ENCODE data around the gene CPLANE1. TPM values are rescaled to one million over a fixed set of nuclear protein-coding genes. Genes with fewer than 3 reads are reported as not detected.

Gene CPLANE1
- total and polyA plus RNA-seq, 4 donors = 6.4 to 35.6 (median 15.6) TPM

DNA sequence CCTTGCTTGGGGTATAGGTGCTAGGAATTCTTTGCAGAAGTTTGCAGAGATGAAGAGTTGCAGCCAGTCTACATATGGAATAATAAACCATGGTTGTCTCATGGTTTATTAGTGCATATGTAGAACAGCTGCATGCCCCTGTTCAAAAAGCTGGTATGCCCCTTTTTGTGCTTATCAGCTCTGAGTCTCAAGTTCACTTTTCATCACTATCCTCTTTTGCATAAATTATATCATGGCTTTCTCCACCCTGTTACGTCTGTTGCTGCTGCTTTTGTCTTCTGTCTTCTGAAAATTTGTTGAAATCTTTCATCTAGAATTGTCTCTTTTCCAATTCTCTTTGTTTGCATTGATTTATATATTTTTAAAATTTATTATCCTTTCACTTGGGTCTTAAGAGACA is 172.0 kb downstream of the CPLANE1 start:
- Histone ChIP-seq H3K27ac (ENCODE audit: low read depth in 1 of 2, low read length in 2 of 2) (no peak overlapping the region), H3K4me3 (ENCODE audit: low read length in 2 of 2) (no peak overlapping the region), H3K36me3 (ENCODE audit: control insufficient read depth in 1 of 2, insufficient read depth in 2 of 2, low read length in 1 of 2) (peaks cover 0 to 2% of the 10 kb centered on the region in 2 donors), H3K27me3 (ENCODE audit: control insufficient read depth in 1 of 2, insufficient read depth in 2 of 2, low read length in 1 of 2) (no peaks in the 10 kb centered on the region), H3K4me1 (ENCODE audit: control insufficient read depth in 1 of 2, insufficient read depth in 2 of 2, low read length in 2 of 2) (peaks cover 0 to under 1% of the 10 kb centered on the region in 2 donors), H3K9me3 (ENCODE audit: control insufficient read depth, low read length) (no peaks in the 10 kb centered on the region)
- intact Hi-C loops (cut with DNase I) = no loop called here
- 77 to 90% methylated on average over 1 of the region's 1 CpG for WGBS, 2 donors
- DNase-seq = no peak
- no peak for ATAC-seq (ENCODE audit: low FRiP score)

DNA sequence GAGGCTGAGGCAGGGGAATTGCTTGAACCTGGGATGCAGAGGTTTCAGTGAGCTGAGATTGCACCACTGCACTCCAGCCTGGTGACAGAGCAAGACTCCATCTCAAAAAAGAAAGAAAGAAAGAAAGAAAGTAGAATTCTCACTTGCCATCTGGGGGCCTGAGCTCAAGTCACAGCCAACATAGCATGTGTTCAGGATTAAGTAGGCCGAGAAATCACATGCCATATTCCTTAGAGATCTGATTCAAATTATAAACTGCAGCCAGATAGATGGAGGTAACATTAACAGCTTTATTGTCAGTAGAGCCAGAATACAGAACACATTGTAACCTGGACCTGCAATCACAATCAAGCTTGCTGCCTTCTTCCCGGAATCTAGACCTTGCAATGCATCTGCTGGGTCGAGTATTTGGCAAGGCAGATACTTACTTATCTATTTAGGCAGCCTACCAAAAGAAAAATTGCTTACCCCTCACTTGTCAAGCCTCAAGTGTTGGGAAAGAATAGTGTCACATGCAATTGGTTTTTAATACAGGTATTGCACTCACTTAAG is 173.7 kb downstream of the CPLANE1 start:
- DNase-seq = no peak
- no peaks in the 10 kb centered on the region for H3K9me3 ChIP-seq (ENCODE audit: control insufficient read depth, low read length)
- peaks cover 0 to 2% of the 10 kb centered on the region in 2 donors for H3K36me3 ChIP-seq (ENCODE audit: control insufficient read depth in 1 of 2, insufficient read depth in 2 of 2, low read length in 1 of 2)
- H3K4me1 ChIP-seq (ENCODE audit: control insufficient read depth in 1 of 2, insufficient read depth in 2 of 2, low read length in 2 of 2) = peaks cover 0 to 2% of the 10 kb centered on the region in 2 donors
- no peak overlapping the region for H3K27ac ChIP-seq (ENCODE audit: low read depth in 1 of 2, low read length in 2 of 2)
- 71 to 77% methylated on average over 3 of the region's 3 CpGs for WGBS, 2 donors
- H3K27me3 ChIP-seq (ENCODE audit: control insufficient read depth in 1 of 2, insufficient read depth in 2 of 2, low read length in 1 of 2) = no peaks in the 10 kb centered on the region
- no peak for ATAC-seq (ENCODE audit: low FRiP score)
- intact Hi-C loops (cut with DNase I) = no loop called here
- no peak overlapping the region for H3K4me3 ChIP-seq (ENCODE audit: low read length in 2 of 2)

DNA sequence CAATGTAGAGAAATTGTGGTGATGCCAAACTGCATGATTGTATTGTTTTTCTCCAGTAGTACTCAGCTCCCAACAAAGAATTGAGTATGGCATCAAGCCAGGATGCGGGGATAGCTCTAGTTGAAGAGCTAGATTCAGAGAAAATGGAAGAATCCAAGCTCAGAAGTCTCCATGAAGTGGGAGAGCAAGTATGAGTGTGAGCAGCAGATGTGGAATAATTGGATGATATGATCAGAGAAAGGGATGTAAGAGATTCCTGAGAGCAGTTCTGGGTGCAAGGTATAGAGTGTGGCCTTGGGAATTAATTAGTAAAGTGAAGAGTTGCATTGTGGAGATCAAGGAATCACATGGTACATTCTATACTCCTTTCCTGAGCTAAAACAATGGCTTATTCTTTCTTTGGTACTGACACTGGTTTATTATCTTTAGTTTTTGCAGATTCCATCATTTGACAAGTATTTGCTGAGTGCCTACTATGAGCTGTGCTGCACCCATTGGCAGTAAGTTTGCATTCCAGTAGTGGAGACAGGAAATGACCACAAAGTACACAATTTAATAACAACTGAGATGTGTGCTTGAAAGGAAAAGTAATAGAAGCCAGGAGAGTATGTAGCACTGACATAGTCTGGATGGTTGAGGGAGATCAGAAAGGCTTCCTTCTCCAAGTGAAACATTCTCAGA is 177.1 kb downstream of the CPLANE1 start:
- Histone ChIP-seq H3K27me3 (ENCODE audit: control insufficient read depth in 1 of 2, insufficient read depth in 2 of 2, low read length in 1 of 2) (no peaks in the 10 kb centered on the region), H3K4me1 (ENCODE audit: control insufficient read depth in 1 of 2, insufficient read depth in 2 of 2, low read length in 2 of 2) (peaks cover 0 to 2% of the 10 kb centered on the region in 2 donors), H3K36me3 (ENCODE audit: control insufficient read depth in 1 of 2, insufficient read depth in 2 of 2, low read length in 1 of 2) (no peaks in the 10 kb centered on the region), H3K4me3 (ENCODE audit: low read length in 2 of 2) (no peak overlapping the region), H3K27ac (ENCODE audit: low read depth in 1 of 2, low read length in 2 of 2) (no peak overlapping the region), H3K9me3 (ENCODE audit: control insufficient read depth, low read length) (no peaks in the 10 kb centered on the region)
- ATAC-seq (ENCODE audit: low FRiP score) (no peak), DNase-seq (no peak)
- intact Hi-C loops (cut with DNase I) = no loop called here
- WGBS, 2 donors = 47 to 54% methylated on average over 1 of the region's 1 CpG

DNA sequence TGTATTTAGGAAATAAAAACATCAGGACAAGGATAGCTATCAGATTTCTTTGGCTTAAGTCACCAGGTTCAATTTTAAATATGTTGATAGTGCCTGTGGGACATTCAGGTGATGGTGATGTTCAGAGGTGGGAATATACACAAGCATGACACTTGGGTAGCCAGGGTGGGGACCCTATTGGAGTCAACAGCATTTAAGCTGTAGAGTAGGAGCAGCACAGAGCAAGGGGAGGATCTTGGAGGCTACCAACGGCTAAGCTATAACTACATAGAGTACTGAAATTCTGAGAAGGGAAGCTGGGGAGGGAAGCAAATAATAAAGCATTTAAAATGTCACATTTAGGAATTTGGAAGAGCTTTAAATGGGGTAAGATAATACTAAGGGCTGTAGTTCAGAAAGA is 177.7 kb downstream of the CPLANE1 start:
- ATAC-seq (ENCODE audit: low FRiP score) (no peak), DNase-seq (no peak)
- peaks cover 0 to 2% of the 10 kb centered on the region in 2 donors for H3K4me1 ChIP-seq (ENCODE audit: control insufficient read depth in 1 of 2, insufficient read depth in 2 of 2, low read length in 2 of 2)
- no peaks in the 10 kb centered on the region for H3K27me3 ChIP-seq (ENCODE audit: control insufficient read depth in 1 of 2, insufficient read depth in 2 of 2, low read length in 1 of 2)
- no peaks in the 10 kb centered on the region for H3K9me3 ChIP-seq (ENCODE audit: control insufficient read depth, low read length)
- intact Hi-C loops (cut with DNase I) = no loop called here
- no peak overlapping the region for H3K27ac ChIP-seq (ENCODE audit: low read depth in 1 of 2, low read length in 2 of 2)
- H3K4me3 ChIP-seq (ENCODE audit: low read length in 2 of 2) = no peak overlapping the region
- WGBS, 2 donors = 58 to 60% methylated on average over 1 of the region's 1 CpG
- H3K36me3 ChIP-seq (ENCODE audit: control insufficient read depth in 1 of 2, insufficient read depth in 2 of 2, low read length in 1 of 2) = no peaks in the 10 kb centered on the region

DNA sequence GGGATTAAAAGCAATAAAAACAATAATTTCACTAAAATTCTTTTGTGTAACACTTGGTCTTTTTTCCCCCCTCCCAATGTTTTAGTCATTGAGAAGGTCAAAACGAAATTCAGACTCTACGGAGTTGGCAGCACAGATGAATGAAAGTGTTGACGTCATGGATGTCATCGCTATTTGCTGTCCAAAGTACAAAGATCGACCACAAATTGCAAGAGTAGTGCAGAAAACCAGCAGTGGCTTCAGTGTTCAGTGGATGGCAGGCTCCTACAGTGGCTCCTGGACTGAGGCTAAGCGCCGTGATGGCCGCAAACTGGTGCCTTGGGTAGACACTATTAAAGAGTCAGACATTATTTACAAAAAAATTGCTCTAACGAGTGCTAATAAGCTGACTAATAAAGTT is 184.7 kb downstream of the CPLANE1 start:
- ATAC-seq (ENCODE audit: low FRiP score) (no peak), DNase-seq (no peak)
- intact Hi-C loops (cut with DNase I) = no loop called here
- no peak overlapping the region for H3K4me3 ChIP-seq (ENCODE audit: low read length in 2 of 2)
- no peaks in the 10 kb centered on the region for H3K4me1 ChIP-seq (ENCODE audit: control insufficient read depth in 1 of 2, insufficient read depth in 2 of 2, low read length in 2 of 2)
- no peak overlapping the region for H3K27ac ChIP-seq (ENCODE audit: low read depth in 1 of 2, low read length in 2 of 2)
- no peaks in the 10 kb centered on the region for H3K27me3 ChIP-seq (ENCODE audit: control insufficient read depth in 1 of 2, insufficient read depth in 2 of 2, low read length in 1 of 2)
- 88 to 90% methylated on average over 9 of the region's 9 CpGs for WGBS, 2 donors
- H3K9me3 ChIP-seq (ENCODE audit: control insufficient read depth, low read length) = no peaks in the 10 kb centered on the region
- peaks cover 4 to 7% of the 10 kb centered on the region in 2 donors for H3K36me3 ChIP-seq (ENCODE audit: control insufficient read depth in 1 of 2, insufficient read depth in 2 of 2, low read length in 1 of 2)

DNA sequence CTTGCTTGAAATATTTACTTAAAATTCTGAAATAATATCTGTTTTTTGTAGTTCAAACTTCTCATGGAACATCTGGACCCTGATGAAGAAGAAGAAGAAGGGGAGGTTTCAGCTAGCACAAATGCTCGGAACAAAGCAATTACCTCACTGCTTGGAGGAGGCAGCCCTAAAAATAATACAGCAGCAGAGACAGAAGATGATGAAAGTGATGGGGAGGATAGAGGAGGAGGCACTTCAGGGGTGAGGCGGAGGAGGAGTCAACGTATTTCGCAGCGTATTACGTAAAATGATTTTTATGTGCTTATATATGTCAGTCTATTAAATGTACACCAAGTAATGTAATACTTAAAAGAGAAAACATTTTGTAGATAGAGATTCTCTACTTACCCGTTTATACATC is 185.4 kb downstream of the CPLANE1 start:
- intact Hi-C loops (cut with DNase I) = no loop called here
- ATAC-seq (ENCODE audit: low FRiP score) (no peak), DNase-seq (no peak)
- Histone ChIP-seq H3K4me3 (ENCODE audit: low read length in 2 of 2) (no peak overlapping the region), H3K4me1 (ENCODE audit: control insufficient read depth in 1 of 2, insufficient read depth in 2 of 2, low read length in 2 of 2) (no peaks in the 10 kb centered on the region), H3K27me3 (ENCODE audit: control insufficient read depth in 1 of 2, insufficient read depth in 2 of 2, low read length in 1 of 2) (no peaks in the 10 kb centered on the region), H3K27ac (ENCODE audit: low read depth in 1 of 2, low read length in 2 of 2) (no peak overlapping the region), H3K36me3 (ENCODE audit: control insufficient read depth in 1 of 2, insufficient read depth in 2 of 2, low read length in 1 of 2) (peaks cover 4 to 7% of the 10 kb centered on the region in 2 donors), H3K9me3 (ENCODE audit: control insufficient read depth, low read length) (no peaks in the 10 kb centered on the region)
- WGBS, 2 donors = 91 to 94% methylated on average over 7 of the region's 7 CpGs

GRCh38 chr5:37060030-37060429 is 189.1 kb downstream of the CPLANE1 start:
- 99 to 100% methylated on average over 1 of the region's 1 CpG for WGBS, 2 donors
- intact Hi-C loops (cut with DNase I) = no loop called here
- no peak overlapping the region for H3K27ac ChIP-seq (ENCODE audit: low read depth in 1 of 2, low read length in 2 of 2)
- ATAC-seq (ENCODE audit: low FRiP score) (no peak), DNase-seq (no peak)
- H3K36me3 ChIP-seq (ENCODE audit: control insufficient read depth in 1 of 2, insufficient read depth in 2 of 2, low read length in 1 of 2) = peaks cover 4 to 7% of the 10 kb centered on the region in 2 donors
- no peaks in the 10 kb centered on the region for H3K9me3 ChIP-seq (ENCODE audit: control insufficient read depth, low read length)
- H3K27me3 ChIP-seq (ENCODE audit: control insufficient read depth in 1 of 2, insufficient read depth in 2 of 2, low read length in 1 of 2) = no peaks in the 10 kb centered on the region
- H3K4me3 ChIP-seq (ENCODE audit: low read length in 2 of 2) = no peak overlapping the region
- H3K4me1 ChIP-seq (ENCODE audit: control insufficient read depth in 1 of 2, insufficient read depth in 2 of 2, low read length in 2 of 2) = no peaks in the 10 kb centered on the region

DNA sequence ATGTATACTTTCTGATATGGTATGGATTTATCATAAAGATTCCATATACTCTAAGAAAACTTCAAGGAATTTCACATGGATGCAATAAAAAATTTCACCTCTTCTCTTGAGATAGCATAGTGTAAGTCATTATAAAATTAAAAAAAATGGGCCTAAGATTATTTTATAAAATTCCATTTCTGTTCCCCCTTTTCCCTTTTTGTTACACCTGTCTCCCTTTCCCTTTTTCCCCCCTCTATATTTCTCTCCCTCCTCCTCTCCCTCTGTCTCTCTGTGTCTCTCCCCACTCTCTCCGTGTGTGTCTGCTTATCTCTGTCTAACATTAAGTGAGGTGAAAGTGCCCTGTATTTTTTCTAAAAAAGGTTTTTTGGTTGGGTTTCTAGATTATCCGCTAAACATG is 192.4 kb downstream of the CPLANE1 start:
- H3K9me3 ChIP-seq (ENCODE audit: control insufficient read depth, low read length) = no peaks in the 10 kb centered on the region
- H3K36me3 ChIP-seq (ENCODE audit: control insufficient read depth in 1 of 2, insufficient read depth in 2 of 2, low read length in 1 of 2) = peaks cover 2 to 7% of the 10 kb centered on the region in 2 donors
- WGBS, 2 donors = 84 to 86% methylated on average over 2 of the region's 2 CpGs
- H3K27ac ChIP-seq (ENCODE audit: low read depth in 1 of 2, low read length in 2 of 2) = no peak overlapping the region
- no peaks in the 10 kb centered on the region for H3K4me1 ChIP-seq (ENCODE audit: control insufficient read depth in 1 of 2, insufficient read depth in 2 of 2, low read length in 2 of 2)
- H3K27me3 ChIP-seq (ENCODE audit: control insufficient read depth in 1 of 2, insufficient read depth in 2 of 2, low read length in 1 of 2) = no peaks in the 10 kb centered on the region
- H3K4me3 ChIP-seq (ENCODE audit: low read length in 2 of 2) = no peak overlapping the region
- DNase-seq (no peak), ATAC-seq (ENCODE audit: low FRiP score) (no peak)
- intact Hi-C loops (cut with DNase I) = no loop called here
